AG09319 (cell line): Measurements from ENCODE around the gene MED26.
"Not testable (repeated sequence)": the region's sequence is repeated elsewhere in the genome, so short reads cannot be mapped to it uniquely, and the experiment has no call there.

Experiments used
- DNase-seq: peaks from one replicate; pipeline ENCODE4 v3.0.0-alpha.2; 2010; ENCODE audit warnings: low read depth; ENCODE audit errors: extremely low read depth
- TF ChIP-seq, protein P1 (sequence below): IDR thresholded peaks from 2 replicates; pipeline ENCODE4 v1.5.1; 2011; ENCODE audit warnings: low read depth, mild to moderate bottlenecking, inconsistent platforms, low read length, moderate library complexity

MED26 gene, protein sequence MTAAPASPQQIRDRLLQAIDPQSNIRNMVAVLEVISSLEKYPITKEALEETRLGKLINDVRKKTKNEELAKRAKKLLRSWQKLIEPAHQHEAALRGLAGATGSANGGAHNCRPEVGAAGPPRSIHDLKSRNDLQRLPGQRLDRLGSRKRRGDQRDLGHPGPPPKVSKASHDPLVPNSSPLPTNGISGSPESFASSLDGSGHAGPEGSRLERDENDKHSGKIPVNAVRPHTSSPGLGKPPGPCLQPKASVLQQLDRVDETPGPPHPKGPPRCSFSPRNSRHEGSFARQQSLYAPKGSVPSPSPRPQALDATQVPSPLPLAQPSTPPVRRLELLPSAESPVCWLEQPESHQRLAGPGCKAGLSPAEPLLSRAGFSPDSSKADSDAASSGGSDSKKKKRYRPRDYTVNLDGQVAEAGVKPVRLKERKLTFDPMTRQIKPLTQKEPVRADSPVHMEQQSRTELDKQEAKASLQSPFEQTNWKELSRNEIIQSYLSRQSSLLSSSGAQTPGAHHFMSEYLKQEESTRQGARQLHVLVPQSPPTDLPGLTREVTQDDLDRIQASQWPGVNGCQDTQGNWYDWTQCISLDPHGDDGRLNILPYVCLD

DNA sequence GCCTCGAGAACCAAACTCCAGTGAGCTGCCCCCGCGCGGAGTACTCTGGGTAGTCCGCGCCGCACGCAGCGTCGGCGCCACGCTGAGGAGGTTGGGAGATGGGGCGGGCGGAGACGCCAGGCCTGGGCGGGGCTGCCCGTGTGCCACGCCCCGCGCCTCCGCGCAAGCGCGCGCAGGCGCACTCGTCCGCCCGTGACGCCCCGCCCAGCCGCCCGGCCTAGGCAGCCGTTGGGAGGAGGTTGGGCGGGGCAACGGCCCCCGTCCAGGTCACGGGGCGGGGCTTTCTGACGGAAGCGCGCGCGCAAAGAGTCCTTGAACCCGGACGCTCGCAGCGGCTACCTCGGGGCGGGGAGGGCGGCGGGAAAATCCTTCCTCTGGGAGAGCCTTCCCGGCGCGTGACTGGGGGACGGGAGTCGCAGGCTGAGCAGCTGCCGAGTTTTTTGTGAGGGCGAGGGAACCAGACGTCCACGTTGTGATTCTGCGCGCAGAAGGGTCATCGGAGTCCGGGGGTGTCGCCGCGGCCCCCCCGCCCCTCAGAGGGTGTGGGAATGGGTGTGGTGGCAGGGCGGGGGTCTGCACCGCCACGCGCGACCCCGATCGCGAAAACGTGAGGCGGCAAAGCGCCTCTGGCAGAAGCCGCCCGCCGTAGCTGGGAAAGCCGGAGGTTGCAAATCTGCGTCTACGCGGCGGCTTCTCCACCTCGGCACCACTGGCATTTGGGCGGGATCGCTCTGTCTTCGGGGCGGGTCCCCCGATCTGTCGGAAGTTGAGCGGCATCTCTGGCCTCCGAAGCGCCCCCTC is at the start of gene MED26:
MED26 (minus strand) TSS at position 22 of the 801 bp plus-strand sequence. CDS start 261 bp downstream, outside the sequence.
- DNase-seq: peak; percentile 85

DNA sequence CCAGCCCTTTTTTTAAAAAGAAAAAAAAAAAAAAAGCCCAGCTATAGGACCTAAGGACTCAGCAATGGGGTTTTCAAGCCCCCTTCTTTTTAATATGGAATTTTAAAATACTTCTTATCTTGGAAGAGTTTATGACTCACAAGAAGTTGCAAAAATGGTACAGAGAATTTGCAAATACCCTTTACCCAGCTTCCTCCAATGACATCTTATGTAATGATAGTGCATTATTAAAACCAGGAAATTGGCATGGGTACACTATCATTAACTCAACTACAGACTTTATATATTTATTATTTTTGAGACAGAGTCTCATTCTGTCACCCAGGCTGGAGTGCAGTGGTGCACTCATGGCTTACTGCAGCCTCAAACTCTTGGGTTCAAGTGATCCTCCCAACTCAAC is 49.1 kb upstream of the MED26 start:
- DNase-seq: no peak
- TF ChIP-seq, protein P1, sequence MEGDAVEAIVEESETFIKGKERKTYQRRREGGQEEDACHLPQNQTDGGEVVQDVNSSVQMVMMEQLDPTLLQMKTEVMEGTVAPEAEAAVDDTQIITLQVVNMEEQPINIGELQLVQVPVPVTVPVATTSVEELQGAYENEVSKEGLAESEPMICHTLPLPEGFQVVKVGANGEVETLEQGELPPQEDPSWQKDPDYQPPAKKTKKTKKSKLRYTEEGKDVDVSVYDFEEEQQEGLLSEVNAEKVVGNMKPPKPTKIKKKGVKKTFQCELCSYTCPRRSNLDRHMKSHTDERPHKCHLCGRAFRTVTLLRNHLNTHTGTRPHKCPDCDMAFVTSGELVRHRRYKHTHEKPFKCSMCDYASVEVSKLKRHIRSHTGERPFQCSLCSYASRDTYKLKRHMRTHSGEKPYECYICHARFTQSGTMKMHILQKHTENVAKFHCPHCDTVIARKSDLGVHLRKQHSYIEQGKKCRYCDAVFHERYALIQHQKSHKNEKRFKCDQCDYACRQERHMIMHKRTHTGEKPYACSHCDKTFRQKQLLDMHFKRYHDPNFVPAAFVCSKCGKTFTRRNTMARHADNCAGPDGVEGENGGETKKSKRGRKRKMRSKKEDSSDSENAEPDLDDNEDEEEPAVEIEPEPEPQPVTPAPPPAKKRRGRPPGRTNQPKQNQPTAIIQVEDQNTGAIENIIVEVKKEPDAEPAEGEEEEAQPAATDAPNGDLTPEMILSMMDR: no peak

More for the DNA sequence above, at the start of gene MED26:
- TF ChIP-seq, protein P1: no peak

DNA sequence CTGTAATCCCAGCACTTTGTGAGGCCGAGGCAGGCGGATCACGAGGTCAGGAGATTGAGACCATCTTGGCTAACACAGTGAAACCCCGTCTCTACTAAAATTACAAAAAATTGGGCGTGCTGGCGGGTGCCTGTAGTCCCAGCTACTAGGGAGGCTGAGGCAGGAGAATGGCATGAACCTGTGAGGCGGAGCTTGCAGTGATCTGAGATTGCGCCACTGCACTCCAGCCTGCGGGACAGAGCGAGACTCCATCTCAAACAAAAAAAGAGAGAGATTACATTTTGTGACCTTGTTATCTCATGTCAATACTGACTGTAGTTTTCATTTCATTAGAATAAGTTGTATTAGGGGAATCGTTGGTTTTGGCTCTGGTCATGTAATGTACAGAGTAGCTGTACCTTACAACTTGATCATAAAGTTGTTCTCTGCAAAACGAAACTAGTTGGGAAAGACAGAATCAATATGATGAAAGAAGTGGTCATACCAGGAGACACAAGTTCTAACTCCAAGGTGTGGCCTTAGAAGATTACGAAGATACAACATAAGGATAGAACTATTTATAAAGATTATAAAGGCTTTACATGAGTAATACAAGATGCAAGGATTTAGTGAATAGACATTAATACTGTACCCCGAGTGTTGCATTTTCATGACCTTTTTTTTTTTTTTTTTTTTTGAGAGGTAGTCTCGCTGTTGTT is 48.2 kb upstream of the MED26 start:
- no peak for DNase-seq
- TF ChIP-seq, protein P1: no peak

DNA sequence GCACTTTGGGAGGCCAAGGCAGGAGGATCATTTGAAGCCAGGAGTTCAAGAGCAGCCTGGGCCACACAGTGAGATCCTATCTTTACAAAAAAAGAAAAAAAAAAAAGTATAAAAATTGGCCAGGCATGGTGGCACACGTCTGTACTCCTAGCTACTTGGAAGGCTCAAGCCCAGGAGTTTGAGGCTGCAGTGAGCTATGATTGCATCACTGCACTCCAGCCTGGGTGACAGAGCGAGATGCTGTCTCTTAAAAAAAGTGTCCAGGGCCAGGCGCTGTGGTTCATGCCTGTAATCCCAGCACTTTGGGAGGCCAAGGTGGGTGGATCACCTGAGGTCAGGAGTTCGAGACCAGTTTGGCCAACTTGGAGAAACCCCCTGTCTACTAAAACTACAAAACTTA is 45.8 kb upstream of the MED26 start:
- DNase-seq: not testable (repeated sequence)

DNA sequence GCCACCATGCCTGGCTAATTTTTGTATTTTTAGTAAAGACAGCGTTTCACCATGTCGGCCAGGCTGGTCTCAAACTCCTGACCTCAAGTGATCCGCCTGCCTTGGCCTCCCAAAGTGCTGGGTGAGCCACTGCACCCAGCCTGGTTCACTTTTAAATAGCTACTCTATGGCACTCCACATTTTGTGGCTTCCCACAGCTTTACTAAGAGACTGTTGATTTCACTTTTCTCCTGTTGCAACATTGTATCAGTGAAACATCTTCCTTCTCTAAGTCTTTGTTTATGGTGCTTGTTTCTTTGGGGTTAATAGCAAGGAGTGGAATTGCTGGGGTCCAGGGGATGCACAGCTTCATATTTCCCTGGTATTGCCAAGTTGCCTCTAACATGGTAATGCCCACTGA is 45.2 kb upstream of the MED26 start:
- TF ChIP-seq, protein P1: no peak
- no peak for DNase-seq

DNA sequence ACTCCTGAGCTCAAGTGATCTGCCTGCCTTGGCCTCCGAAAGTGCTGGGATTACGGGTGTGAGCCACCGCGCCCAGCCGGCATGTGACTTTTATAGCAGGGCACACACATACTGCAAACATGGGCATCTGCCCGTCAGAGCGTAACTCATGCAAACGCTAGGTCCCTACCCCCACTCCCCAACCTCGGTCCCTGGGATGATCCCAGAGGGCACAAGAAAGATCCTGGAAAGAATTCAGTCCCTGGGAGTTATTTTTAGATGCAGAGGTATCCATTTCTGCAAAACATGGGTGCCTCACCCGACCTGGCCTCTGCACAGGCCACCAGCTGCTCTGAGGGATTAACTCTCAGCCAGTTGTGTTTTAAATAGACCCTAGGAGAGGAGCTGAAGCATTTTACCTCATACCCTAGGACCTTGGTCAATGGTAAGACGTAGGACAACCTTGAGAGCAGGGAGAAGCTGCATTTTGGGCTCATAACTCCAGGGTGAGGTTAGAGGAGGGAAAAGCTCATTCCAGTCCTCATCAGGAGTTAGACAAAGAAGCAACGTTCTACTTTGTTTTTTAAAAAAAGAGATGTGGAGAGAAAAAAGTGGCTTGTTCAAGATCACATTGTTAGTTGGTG is 43.8 kb upstream of the MED26 start:
- TF ChIP-seq, protein P1: no peak
- no peak for DNase-seq

DNA sequence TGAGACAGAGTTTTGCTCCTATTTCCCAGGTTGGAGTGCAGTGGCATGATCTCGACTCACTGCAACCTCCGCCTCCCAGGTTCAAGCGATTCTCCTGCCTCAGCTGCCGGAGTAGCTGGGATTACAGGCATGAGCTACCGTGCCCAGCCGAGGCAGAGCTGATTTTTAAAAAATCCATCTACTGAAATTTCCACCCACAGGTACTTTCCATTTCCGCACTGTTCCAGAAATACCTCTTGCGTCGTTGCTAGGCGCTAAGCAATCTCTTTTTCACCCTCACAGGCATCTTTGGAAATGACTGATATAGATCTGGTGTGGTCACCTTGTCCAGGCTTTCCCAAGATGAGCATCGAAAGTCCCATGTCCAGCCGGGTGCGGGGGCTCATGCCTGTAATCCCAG is 42.3 kb upstream of the MED26 start:
- TF ChIP-seq, protein P1: no peak
- no peak for DNase-seq

DNA sequence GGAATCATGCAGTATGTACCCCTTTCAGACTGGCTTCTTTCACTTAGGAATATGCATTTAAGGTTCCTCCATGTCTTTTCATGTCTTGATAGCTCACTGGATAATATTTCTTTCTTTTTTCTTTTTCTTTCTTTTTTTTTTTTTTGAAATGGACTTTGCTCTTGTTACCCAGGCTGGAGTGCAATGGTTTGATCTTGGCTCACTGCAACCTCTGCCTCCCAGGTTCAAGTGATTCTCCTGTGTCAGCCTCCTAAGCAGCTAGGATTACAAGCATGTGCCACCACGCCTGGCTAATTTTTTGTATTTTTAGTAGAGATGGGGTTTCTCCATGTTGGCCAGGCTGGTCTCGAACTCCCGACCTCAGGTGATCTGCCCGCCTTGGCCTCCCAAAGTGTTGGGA is 40.7 kb upstream of the MED26 start:
- DNase-seq: not testable (repeated sequence)
